CD4-positive, alpha-beta T cell treated with Interleukin-2 at 100 ng/mL for 4 hours (primary cell): ENCODE data around the gene CFAP47.
"Not testable (repeated sequence)": the region's sequence is repeated elsewhere in the genome, so short reads cannot be mapped to it uniquely, and the experiment has no call there.

ENCODE experiments used
- DNase-seq: peaks from one replicate; pipeline ENCODE4 v3.0.0-alpha.2; 2020; ENCODE audit warnings: low spot score

Gene CFAP47

DNA sequence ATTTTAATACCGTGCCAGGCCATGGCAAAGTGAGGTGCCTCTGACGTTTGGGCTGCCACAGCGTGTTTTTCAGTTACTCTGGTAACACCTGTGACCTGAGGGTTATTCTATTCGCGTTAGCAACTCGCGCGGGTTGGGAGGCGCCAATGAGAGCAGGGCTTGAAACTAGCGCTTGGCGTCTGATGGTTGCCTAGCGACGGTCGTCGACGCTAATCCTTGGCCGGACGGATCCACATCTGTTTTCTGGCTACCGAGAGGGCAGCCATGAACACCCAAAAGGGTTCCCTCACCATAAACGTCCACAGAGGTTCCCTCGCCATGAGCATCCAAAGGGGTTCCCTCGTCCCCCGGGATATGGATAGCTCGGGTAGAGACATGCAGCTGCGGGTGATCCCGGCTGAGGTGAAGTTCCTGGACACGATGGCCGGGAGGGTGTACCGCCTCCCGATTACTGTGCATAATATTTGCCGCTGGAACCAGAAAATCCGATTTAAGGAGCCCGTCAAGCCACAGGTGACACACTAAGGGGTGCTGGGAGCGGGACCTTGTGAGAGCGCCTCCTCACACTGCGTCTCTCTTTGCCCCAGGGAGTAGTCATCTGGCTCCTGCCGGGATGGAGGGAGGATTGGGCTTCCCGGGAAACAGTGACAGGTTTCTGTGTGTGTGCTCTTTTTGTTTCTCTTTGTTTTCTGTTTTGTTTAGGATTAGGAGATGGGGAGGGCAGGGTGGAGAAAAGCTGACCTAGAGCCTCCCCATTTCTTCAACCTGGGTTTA, at the start of gene CFAP47:
TSS of gene CFAP47 (plus strand) at position 199 of the 774 bp plus-strand sequence. CDS start at position 265, 66 bp downstream.
- DNase-seq, result no peak

DNA sequence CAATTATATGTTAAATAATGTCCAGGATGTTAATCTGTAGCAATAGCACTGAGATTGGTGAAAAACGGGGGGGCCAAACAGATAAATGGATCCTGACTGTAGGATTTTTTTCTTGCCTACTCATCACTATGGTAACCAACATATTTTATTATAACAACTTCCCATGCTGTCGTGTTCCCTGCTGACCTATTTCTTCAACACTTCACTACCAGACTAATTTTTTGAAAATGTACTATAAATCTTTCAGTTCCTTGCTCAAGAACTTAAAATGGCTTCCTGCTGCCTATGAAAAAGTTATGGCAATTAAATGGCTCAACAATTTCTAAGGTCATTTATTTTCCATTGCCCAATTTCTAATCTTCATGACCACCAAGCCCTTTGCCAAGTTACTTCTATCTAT, 38.9 kb upstream of the CFAP47 start:
- no peak for DNase-seq

DNA sequence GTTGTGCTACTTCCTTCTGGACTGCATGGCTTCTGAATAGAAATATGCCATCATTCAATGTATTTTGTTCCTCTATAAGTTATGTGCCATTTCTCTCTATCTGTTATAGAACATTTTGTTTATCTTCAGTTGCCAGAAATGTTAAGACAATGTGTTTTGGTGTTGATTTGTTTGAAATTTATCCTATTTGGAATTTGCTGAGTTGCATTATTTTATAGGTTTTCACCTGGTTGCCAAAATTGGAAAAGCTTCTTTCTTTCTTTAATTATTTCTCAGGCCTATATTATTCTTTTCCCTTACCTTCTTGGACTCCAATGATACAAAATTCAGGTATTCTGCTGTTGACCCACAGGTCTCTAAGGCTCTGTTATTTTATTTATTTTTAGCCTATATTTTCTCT, 33.4 kb upstream of the CFAP47 start:
- no peak for DNase-seq

GRCh38 chrX:35890699-35891098, 28.8 kb upstream of the CFAP47 start:
- no peak for DNase-seq

DNA sequence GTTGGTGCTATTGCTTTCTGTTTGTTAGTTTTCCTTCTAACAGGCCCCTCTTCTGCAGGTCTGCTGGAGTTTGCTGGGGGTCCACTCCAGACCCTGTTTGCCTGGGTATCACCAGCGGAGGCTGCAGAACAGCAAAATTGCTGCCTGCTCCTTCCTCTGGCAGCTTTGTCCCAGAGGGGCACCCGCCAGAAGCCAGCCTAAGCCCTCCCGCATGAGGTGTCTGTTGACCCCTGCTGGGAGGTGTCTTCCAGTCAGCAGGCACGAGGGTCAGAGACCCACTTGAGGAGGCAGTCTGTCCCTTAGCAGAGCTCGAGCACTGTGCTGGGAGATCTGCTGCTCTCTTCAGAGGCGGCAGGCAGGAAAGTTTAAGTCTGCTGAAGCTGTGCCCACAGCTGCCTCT, 67.3 kb downstream of the CFAP47 start:
- DNase-seq, result not testable (repeated sequence)

GRCh38 chrX:36007207-36007606, 87.7 kb downstream of the CFAP47 start:
- no peak for DNase-seq

- DNase-seq, result no peak
These were observed 99.6 kb downstream of the CFAP47 start for GRCh38 chrX:36019125-36019524.

- DNase-seq, result no peak
These were observed 116.0 kb downstream of the CFAP47 start for GRCh38 chrX:36035550-36035949.

DNA sequence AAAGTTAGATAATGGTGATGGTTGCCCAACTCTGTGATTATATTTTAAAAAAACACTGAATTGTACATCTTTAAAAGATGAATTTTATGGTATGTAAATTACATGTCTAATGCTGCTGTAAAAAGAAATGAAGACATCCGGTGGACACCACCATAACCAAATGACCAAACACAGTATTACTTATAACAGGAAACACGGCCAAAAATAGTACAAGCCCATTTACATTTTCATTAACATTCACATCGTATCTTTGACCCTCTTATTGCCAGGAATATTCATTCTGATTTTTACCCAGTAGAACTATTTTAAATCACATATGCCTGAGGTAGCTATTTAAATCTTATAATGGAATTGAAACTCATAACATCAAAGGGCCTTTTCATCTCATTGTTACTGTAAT, 143.2 kb downstream of the CFAP47 start:
- DNase-seq, result no peak

GRCh38 chrX:36071061-36071460, 151.5 kb downstream of the CFAP47 start:
- no peak for DNase-seq

DNA sequence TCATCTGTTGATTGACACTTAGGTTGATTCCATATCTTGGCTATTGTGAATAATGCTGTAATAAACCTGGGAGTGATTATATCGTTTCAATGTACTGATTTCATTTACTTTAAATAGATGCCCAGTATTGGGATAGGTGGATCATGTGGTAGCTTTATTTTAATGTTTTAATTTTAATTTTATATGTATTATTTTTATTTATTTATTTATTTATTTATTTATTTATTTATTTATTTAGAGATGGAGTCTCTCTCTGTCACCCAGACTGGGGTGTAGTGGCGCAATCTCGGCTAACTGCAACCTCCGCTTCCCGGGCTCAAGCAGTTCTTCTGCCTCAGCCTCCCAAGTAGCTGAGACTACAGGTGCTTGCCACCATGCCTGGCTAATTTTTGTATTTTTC, 155.5 kb downstream of the CFAP47 start:
- not testable (repeated sequence) for DNase-seq

GRCh38 chrX:36083256-36083655, 163.7 kb downstream of the CFAP47 start:
- no peak for DNase-seq

GRCh38 chrX:36087366-36087765, 167.8 kb downstream of the CFAP47 start:
- DNase-seq, result no peak

DNA sequence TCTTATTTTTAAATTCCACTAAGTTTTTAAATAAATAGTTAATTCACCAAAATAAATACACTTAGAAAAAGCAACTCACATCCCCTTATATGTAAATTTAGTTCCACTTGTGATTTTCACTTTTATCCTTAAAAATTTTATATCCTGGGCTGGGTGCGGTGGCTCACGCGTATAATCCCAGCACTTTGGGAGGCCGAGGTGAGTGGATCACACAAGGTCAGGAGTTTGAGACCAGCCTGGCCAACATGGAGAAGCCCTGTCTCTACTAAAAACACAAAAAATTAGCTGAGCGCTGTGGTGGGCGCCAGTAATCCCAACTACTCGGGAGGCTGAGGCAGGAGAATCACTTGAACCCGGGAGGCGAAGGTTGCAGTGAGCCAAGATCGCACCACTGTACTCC, 169.4 kb downstream of the CFAP47 start:
- DNase-seq, result not testable (repeated sequence)

GRCh38 chrX:36102425-36102824, 182.9 kb downstream of the CFAP47 start:
- DNase-seq, result no peak

- DNase-seq, result no peak
These were observed 196.7 kb downstream of the CFAP47 start for GRCh38 chrX:36116222-36116621.

- DNase-seq, result no peak
These were observed 239.7 kb downstream of the CFAP47 start for GRCh38 chrX:36159254-36159653.

DNA sequence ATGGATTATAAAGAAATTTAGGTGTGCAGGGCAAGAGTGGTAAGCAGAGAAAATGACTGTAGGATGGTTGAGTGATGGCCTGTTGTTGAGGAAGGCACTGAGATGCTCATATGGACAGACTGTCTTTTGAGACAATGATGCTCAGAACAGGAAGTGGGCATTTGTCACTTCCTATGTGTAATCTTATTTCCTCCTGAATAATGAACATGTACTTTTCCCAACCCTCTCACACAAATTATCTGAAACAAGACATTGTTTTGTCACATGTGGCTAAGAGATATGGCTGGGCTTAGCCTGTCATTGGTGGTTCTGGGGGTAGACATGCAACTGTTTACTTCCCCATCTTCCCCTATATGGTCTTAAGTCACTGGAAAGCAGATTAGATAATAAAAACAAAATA, 240.5 kb downstream of the CFAP47 start:
- DNase-seq, result no peak

- no peak for DNase-seq
These were observed 279.0 kb downstream of the CFAP47 start for GRCh38 chrX:36198575-36198974.

GRCh38 chrX:36199928-36200327, 280.4 kb downstream of the CFAP47 start:
- no peak for DNase-seq

- no peak for DNase-seq
These were observed 295.4 kb downstream of the CFAP47 start for GRCh38 chrX:36214924-36215323.

DNA sequence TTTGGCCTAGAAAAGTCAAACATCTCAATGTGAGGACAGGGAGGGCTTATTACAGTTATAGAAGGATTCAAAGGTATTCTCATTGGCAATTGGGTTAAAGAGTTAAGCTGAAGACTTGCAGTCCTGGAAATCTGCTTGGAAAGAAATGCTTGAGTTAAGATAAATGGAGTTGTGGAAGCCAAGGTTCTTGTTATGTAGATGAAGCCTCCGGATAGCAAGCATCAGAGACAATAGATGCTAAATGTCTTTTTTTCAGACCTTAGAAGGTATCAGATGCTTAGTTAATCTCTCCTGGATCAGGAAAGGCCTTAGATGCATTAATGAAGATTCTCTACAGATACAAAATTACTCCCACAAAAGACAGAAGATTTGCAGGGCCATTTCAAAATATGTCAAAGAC, 299.3 kb downstream of the CFAP47 start:
- DNase-seq, result no peak

- not testable (repeated sequence) for DNase-seq
These were observed 315.4 kb downstream of the CFAP47 start for GRCh38 chrX:36234840-36235528.

- DNase-seq, result no peak
These were observed 321.9 kb downstream of the CFAP47 start for GRCh38 chrX:36241397-36241796.
